Measurements from ENCODE around the gene SORCS3. TPM values are rescaled to one million over a fixed set of nuclear protein-coding genes. Genes with fewer than 3 reads are reported as not detected.

SORCS3 gene
- total RNA-seq, 2 donors from 2014 or later, result 0.68 TPM; not detected in 1

- H3K36me3 ChIP-seq (ENCODE audit: control insufficient read depth, insufficient read depth, low read length), result no peaks in the 10 kb centered on the region
- TF ChIP-seq CTCF (conservative IDR thresholded peaks at IDR 0.05), result no peak
- no peaks in the 10 kb centered on the region for H3K9me3 ChIP-seq (ENCODE audit: control insufficient read depth, low read length)
- H3K4me1 Mint-ChIP-seq, result peaks cover 15% of the 10 kb centered on the region
- H3K36me3 Mint-ChIP-seq (ENCODE audit: low read depth), result no peaks in the 10 kb centered on the region
- no peak overlapping the region for H3K9ac ChIP-seq (ENCODE audit: extremely low read depth, low read length, poor library complexity, severe bottlenecking)
- 95 to 100% methylated on average over 2 to 3 of the region's 3 CpGs for WGBS, 2 experiments (ENCODE audit: insufficient coverage in 1 of 2, insufficient read length in 1 of 2)
- no peak overlapping the region for H3K27ac Mint-ChIP-seq
- no peak overlapping the region for H3K27ac ChIP-seq (ENCODE audit: low read depth, low read length)
- no peaks in the 10 kb centered on the region for H3K9me3 Mint-ChIP-seq
- H3K27me3 ChIP-seq (ENCODE audit: control insufficient read depth, insufficient read depth, low read length, poor library complexity, severe bottlenecking), result no peaks in the 10 kb centered on the region
- H3K4me1 ChIP-seq (ENCODE audit: control insufficient read depth, insufficient read depth, low read length), result peaks cover 7% of the 10 kb centered on the region
- H3K4me3 Mint-ChIP-seq, result no peak overlapping the region
- DNase-seq, result no peak
- H3K4me3 ChIP-seq (ENCODE audit: low read length), result no peak overlapping the region
- no peaks in the 10 kb centered on the region for H3K27me3 Mint-ChIP-seq (ENCODE audit: insufficient read depth)
Observed at GRCh38 chr10:105258036-105258673, 617.1 kb downstream of the SORCS3 start.

DNA sequence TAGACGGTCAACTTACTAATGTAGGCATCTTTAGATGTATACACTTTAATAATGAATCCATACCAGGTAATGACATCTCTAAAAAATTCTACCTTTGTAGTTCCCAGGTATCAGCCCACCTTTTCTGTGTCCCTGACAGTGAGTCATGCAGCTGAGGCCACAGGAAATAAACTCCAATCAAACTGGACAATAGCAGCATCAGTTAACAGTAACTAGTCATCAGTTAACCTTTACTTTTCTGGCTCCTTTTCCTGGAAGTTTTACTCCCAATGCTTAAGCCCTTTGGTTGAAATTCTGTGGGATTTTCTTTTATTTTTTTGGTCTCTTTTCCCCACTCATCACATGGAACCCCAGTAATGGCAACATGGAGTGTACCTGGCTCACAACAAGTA lies 617.6 kb downstream of the SORCS3 start:
- no peak overlapping the region for H3K9ac ChIP-seq (ENCODE audit: extremely low read depth, low read length, poor library complexity, severe bottlenecking)
- TF ChIP-seq CTCF (conservative IDR thresholded peaks at IDR 0.05), result no peak
- WGBS, 2 experiments (ENCODE audit: insufficient coverage in 1 of 2, insufficient read length in 1 of 2), result 100% methylated on average over 1 of the region's 1 CpG; no CpG with 5 or more reads in 1 of the 2 experiments

DNA sequence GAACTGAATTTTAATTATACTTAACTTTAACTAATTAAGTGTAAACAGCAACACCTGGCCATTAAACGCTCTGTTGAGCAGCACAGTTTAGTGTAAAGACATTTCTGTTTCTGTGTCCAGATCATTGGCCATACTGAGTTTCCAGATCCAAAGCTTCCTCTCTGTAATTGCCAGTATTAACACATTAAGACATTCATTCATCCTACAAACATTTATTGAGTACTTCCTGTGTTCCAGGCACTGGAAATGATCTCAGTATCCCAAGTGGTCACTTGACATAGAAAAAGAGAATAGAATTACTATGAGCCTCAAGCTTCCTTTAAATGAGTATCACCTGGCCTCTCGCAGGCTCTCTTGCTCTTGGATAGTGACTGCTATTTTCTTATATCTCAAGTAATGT lies 618.1 kb downstream of the SORCS3 start:
- peaks cover 7% of the 10 kb centered on the region for H3K4me1 ChIP-seq (ENCODE audit: control insufficient read depth, insufficient read depth, low read length)
- DNase-seq, result no peak
- Mint-ChIP-seq H3K36me3 (ENCODE audit: low read depth) (no peaks in the 10 kb centered on the region), H3K27ac (no peak overlapping the region), H3K9me3 (no peaks in the 10 kb centered on the region), H3K4me1 (peaks cover 18% of the 10 kb centered on the region), H3K4me3 (no peak overlapping the region), H3K27me3 (ENCODE audit: insufficient read depth) (no peaks in the 10 kb centered on the region)
- H3K27ac ChIP-seq (ENCODE audit: low read depth, low read length), result no peak overlapping the region
- no peaks in the 10 kb centered on the region for H3K27me3 ChIP-seq (ENCODE audit: control insufficient read depth, insufficient read depth, low read length, poor library complexity, severe bottlenecking)
- H3K36me3 ChIP-seq (ENCODE audit: control insufficient read depth, insufficient read depth, low read length), result no peaks in the 10 kb centered on the region
- H3K4me3 ChIP-seq (ENCODE audit: low read length), result no peak overlapping the region
- H3K9ac ChIP-seq (ENCODE audit: extremely low read depth, low read length, poor library complexity, severe bottlenecking), result no peak overlapping the region
- no peaks in the 10 kb centered on the region for H3K9me3 ChIP-seq (ENCODE audit: control insufficient read depth, low read length)
- WGBS, 2 experiments (ENCODE audit: insufficient coverage in 1 of 2, insufficient read length in 1 of 2), result 93% methylated on average over 2 of the region's 2 CpGs; no CpG with 5 or more reads in 1 of the 2 experiments
- no peak for TF ChIP-seq CTCF (conservative IDR thresholded peaks at IDR 0.05)

More for the DNA sequence above, 617.6 kb downstream of the SORCS3 start:
- DNase-seq, result no peak
- Histone ChIP-seq H3K27me3 (ENCODE audit: control insufficient read depth, insufficient read depth, low read length, poor library complexity, severe bottlenecking) (no peaks in the 10 kb centered on the region), H3K27ac (ENCODE audit: low read depth, low read length) (no peak overlapping the region), H3K4me1 (ENCODE audit: control insufficient read depth, insufficient read depth, low read length) (peaks cover 7% of the 10 kb centered on the region), H3K36me3 (ENCODE audit: control insufficient read depth, insufficient read depth, low read length) (no peaks in the 10 kb centered on the region), H3K4me3 (ENCODE audit: low read length) (no peak overlapping the region), H3K9me3 (ENCODE audit: control insufficient read depth, low read length) (no peaks in the 10 kb centered on the region)
- no peak overlapping the region for H3K27ac Mint-ChIP-seq
- H3K36me3 Mint-ChIP-seq (ENCODE audit: low read depth), result no peaks in the 10 kb centered on the region
- H3K27me3 Mint-ChIP-seq (ENCODE audit: insufficient read depth), result no peaks in the 10 kb centered on the region
- no peak overlapping the region for H3K4me3 Mint-ChIP-seq
- no peaks in the 10 kb centered on the region for H3K9me3 Mint-ChIP-seq
- H3K4me1 Mint-ChIP-seq, result peaks cover 18% of the 10 kb centered on the region

Measured in endodermal cell (in vitro differentiated cells).